CD4-positive, alpha-beta T cell (primary cell): Measurements from ENCODE around the gene RANBP3L. TPM values are rescaled to one million over a fixed set of nuclear protein-coding genes. Genes with fewer than 3 reads are reported as not detected.

ENCODE experiments used
- ATAC-seq: fragments of 200-7000 bp; cut with Tn5 transposase; one replicate; pipeline ENCODE4 v1.10.0; 2022; ENCODE audit warnings: mild to moderate bottlenecking; ENCODE audit not compliant: poor library complexity
- CTCF ChIA-PET: fragments of 350-600 bp; sonication (Branson Sonifier 250); formaldehyde crosslinking; loops from one replicate; lab custom pipeline; 2021; ENCODE audit warnings: antibody characterized with exemption, inconsistent platforms; lab: Charles Lee
- POLR2A ChIA-PET: fragments of 350-600 bp; sonication (Branson Sonifier 250); formaldehyde crosslinking; loops from one replicate; lab custom pipeline; 2021; ENCODE audit warnings: antibody characterized with exemption, inconsistent platforms; lab: Charles Lee
- DNase-seq, 14 experiments: peaks; one replicate each; pipeline ENCODE4 v3.0.0-alpha.2; 2013 to 2020; ENCODE audit warnings: mixed read lengths in 2 of 14
- H3K27ac ChIP-seq, 2 donors: one replicate each; pipeline versions ENCODE4 v1.5.1 to v1.7.0; 2013; ENCODE audit warnings: low read length in 2 of 2, low read depth in 1 of 2, mild to moderate bottlenecking in 1 of 2
- H3K27me3 ChIP-seq, 2 experiments: 1 replicate in 1 of 2; 2 replicates in 1 of 2; pipeline versions ENCODE4 v1.6.1 to v1.7.0; 2013; ENCODE audit warnings: low read length in 2 of 2, control low read depth in 1 of 2, mild to moderate bottlenecking in 1 of 2, moderate library complexity in 1 of 2; ENCODE audit not compliant: insufficient read depth in 2 of 2, control insufficient read depth in 1 of 2
- H3K36me3 ChIP-seq: one replicate; pipeline ENCODE4 v1.6.1; 2013; ENCODE audit warnings: low read length, control low read depth; ENCODE audit not compliant: insufficient read depth
- H3K4me1 ChIP-seq: one replicate; pipeline ENCODE4 v1.6.1; 2013; ENCODE audit warnings: low read length, control low read depth; ENCODE audit not compliant: insufficient read depth
- H3K4me3 ChIP-seq: one replicate; pipeline ENCODE4 v1.5.1; 2013; ENCODE audit warnings: mild to moderate bottlenecking, low read length, moderate library complexity
- H3K9me3 ChIP-seq, 2 experiments: 1 replicate in 1 of 2; 2 replicates in 1 of 2; pipeline versions ENCODE4 v1.6.1 to v1.7.0; 2013; ENCODE audit warnings: low read length in 2 of 2, mild to moderate bottlenecking in 2 of 2, control low read depth in 1 of 2, moderate library complexity in 1 of 2; ENCODE audit not compliant: control insufficient read depth in 1 of 2, insufficient read depth in 1 of 2
- H3K27ac Mint-ChIP-seq: one replicate; pipeline ENCODE4 v1.8.0; 2020; ENCODE audit warnings: mixed read lengths
- H3K27me3 Mint-ChIP-seq: one replicate; pipeline ENCODE4 v1.8.0; 2021; ENCODE audit warnings: mixed read lengths
- H3K36me3 Mint-ChIP-seq: one replicate; pipeline ENCODE4 v1.8.0; 2021; ENCODE audit warnings: low read depth, mixed read lengths
- H3K4me1 Mint-ChIP-seq: one replicate; pipeline ENCODE4 v1.8.0; 2021; ENCODE audit warnings: low read depth, mixed read lengths
- H3K4me3 Mint-ChIP-seq: one replicate; pipeline ENCODE4 v1.8.0; 2020; ENCODE audit warnings: mild to moderate bottlenecking, mixed read lengths
- H3K9me3 Mint-ChIP-seq: one replicate; pipeline ENCODE4 v1.8.0; 2020; ENCODE audit warnings: mixed read lengths
- intact Hi-C, 2 experiments: fragments of 100-400 bp; cut with DNase I in 1 of 2; cut with micrococcal nuclease in 1 of 2; formaldehyde crosslinking; loops; one replicate each; pipeline versions ENCODE4 v1.15.1 to v1.9.0; 2023 to 2025; cut with DNase I, micrococcal nuclease
- total RNA-seq, 174 experiments: library from RNA in 2 of 174; stranded (reverse) in 2 of 174; gene quantifications; one replicate each; pipeline ENCODE4 v1.2.3 and lab custom pipeline; 2021 to 2026
- TF ChIP-seq, protein P1 (sequence below): fragments of 200-600 bp; IDR thresholded peaks from one replicate; pipeline ENCODE4 v1.8.0; 2022; ENCODE audit warnings: antibody characterized with exemption, mild to moderate bottlenecking

RANBP3L gene
- total RNA-seq, 2 experiments from 2014 or later: not detected

DNA sequence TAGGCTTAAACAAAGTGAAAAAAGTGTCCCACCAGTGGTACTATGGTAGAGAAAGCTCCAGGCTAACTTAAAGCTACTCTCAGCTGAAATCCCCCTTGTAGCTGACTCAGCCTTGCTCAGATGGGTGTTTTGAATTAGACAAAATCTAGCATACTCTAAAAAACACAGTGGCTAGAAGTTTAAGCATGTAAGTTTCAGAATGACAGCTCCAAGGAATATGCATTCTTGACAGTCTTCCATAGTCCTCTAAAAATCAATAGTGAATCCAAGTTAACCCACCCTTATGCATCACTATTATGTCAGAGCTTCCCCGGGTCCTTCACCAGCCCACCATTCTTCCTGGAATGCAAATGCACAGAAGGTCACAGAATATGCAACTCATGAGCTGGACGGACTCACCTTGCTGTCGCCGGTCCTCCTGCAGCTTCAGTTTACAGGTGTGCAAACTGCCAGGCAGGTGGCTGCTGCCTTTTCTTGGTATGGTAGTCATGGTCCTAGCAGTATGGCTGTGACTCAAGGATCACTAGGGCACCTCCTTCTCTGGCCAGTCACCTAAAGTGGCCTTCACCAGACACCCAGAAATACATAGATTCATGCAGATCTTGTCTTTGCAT, 668 bp downstream of the RANBP3L start:
- TF ChIP-seq, protein P1, sequence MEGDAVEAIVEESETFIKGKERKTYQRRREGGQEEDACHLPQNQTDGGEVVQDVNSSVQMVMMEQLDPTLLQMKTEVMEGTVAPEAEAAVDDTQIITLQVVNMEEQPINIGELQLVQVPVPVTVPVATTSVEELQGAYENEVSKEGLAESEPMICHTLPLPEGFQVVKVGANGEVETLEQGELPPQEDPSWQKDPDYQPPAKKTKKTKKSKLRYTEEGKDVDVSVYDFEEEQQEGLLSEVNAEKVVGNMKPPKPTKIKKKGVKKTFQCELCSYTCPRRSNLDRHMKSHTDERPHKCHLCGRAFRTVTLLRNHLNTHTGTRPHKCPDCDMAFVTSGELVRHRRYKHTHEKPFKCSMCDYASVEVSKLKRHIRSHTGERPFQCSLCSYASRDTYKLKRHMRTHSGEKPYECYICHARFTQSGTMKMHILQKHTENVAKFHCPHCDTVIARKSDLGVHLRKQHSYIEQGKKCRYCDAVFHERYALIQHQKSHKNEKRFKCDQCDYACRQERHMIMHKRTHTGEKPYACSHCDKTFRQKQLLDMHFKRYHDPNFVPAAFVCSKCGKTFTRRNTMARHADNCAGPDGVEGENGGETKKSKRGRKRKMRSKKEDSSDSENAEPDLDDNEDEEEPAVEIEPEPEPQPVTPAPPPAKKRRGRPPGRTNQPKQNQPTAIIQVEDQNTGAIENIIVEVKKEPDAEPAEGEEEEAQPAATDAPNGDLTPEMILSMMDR: no peak
- no peaks in the 10 kb centered on the region for H3K9me3 ChIP-seq
- Mint-ChIP-seq H3K36me3 (no peaks in the 10 kb centered on the region), H3K27ac (no peak overlapping the region), H3K27me3 (peaks cover 14% of the 10 kb centered on the region), H3K9me3 (no peaks in the 10 kb centered on the region), H3K4me1 (peaks cover 12% of the 10 kb centered on the region), H3K4me3 (no peak overlapping the region)
- H3K4me3 ChIP-seq: no peak overlapping the region
- no peaks in the 10 kb centered on the region for H3K4me1 ChIP-seq
- ChIA-PET POLR2A (no interaction called here), CTCF (no interaction called here)
- H3K27me3 ChIP-seq: peaks cover 6% of the 10 kb centered on the region in 2 experiments
- DNase-seq: no peak
- intact Hi-C loops: loop anchor here in 1 of 2 experiments (10.0 kb wide), 1 partner anchor 86 kb away; no protein-coding TSS in a partner anchor
- H3K36me3 ChIP-seq: no peaks in the 10 kb centered on the region
- ATAC-seq: no peak
- H3K27ac ChIP-seq: no peak overlapping the region

DNA sequence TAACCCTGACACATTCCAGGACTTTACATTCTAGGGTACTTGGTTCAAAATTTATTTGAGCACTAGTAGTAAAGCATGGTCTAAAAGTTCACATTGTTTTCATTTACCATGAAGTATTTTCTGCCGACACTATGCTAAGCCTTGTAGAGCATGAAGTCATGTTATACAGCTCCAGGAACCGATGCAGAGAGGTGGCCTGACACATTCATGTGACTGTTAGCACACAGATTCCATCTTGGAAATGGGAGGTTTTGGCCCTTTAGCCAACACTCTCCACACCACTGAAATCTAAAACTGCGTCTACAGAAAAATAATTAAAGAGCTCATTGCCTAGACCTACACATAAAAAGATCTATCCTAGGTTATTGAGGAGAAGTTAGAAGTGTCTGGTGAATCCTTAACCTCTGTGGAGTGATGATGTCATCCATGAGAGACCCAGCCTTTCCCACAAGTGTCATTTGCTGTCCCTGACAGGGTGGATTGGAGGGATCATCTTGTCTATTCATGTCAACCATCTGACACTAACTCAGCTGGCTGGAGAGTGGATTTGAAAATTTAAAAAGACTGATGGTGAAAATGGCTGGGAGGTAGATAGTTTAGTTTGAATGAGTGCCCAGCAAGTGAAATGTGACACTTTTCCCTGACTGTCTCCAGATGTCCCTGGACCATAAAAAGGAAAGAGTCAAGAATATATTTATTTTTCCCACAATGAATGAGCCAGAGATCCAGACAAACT, 1.3 kb downstream of the RANBP3L start:
- H3K36me3 Mint-ChIP-seq: no peaks in the 10 kb centered on the region
- TF ChIP-seq, protein P1: no peak
- peaks cover 10% of the 10 kb centered on the region for H3K27me3 Mint-ChIP-seq
- H3K36me3 ChIP-seq: no peaks in the 10 kb centered on the region
- CTCF ChIA-PET: no interaction called here
- H3K27ac Mint-ChIP-seq: no peak overlapping the region
- ATAC-seq: no peak
- no peak overlapping the region for H3K4me3 ChIP-seq
- H3K4me3 Mint-ChIP-seq: no peak overlapping the region
- H3K4me1 ChIP-seq: no peaks in the 10 kb centered on the region
- H3K27me3 ChIP-seq: peaks cover 6 to 11% of the 10 kb centered on the region in 2 experiments
- no peak for DNase-seq
- peaks cover 12% of the 10 kb centered on the region for H3K4me1 Mint-ChIP-seq
- H3K9me3 ChIP-seq: no peaks in the 10 kb centered on the region
- intact Hi-C loops: loop anchor here in 1 of 2 experiments (10.0 kb wide), 1 partner anchor 86 kb away; no protein-coding TSS in a partner anchor
- H3K9me3 Mint-ChIP-seq: no peaks in the 10 kb centered on the region
- H3K27ac ChIP-seq: no peak overlapping the region
- POLR2A ChIA-PET: no interaction called here

DNA sequence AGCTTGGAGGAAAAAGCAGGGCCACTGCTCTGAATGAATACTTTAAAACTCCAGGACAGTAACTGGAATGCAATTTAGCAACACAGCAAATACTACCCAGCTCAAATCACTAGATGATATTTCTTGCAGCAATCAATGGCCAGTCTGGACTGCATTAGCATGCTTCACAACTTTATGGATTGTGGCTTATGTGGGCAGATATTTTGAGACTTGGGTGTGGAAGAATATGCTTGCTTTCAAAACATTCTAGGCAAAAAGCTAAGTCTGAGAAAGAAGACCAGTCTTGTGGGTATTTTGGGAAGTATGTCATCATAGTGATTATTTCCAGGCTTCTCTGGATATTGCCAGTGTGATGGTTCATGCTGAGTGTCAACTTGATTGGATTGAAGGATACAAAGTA, 3.1 kb downstream of the RANBP3L start:
- Mint-ChIP-seq H3K27me3 (peaks cover 13% of the 10 kb centered on the region), H3K9me3 (no peaks in the 10 kb centered on the region), H3K4me1 (peaks cover 12% of the 10 kb centered on the region), H3K27ac (no peak overlapping the region), H3K36me3 (no peaks in the 10 kb centered on the region), H3K4me3 (no peak overlapping the region)
- H3K4me3 ChIP-seq: no peak overlapping the region
- POLR2A ChIA-PET: no interaction called here
- intact Hi-C loops: no loop called here
- H3K36me3 ChIP-seq: no peaks in the 10 kb centered on the region
- DNase-seq (no peak), ATAC-seq (no peak)
- TF ChIP-seq, protein P1: no peak
- H3K9me3 ChIP-seq: no peaks in the 10 kb centered on the region
- CTCF ChIA-PET: no interaction called here
- H3K4me1 ChIP-seq: no peaks in the 10 kb centered on the region
- peaks cover 6 to 11% of the 10 kb centered on the region in 2 experiments for H3K27me3 ChIP-seq
- no peak overlapping the region for H3K27ac ChIP-seq
